ENCODE measurements around the gene GJB3.
"Not testable (repeated sequence)": the region's sequence is repeated elsewhere in the genome, so short reads cannot be mapped to it uniquely, and the experiment has no call there.

Gene GJB3

GRCh38 chr1:34781071-34781843 is at the start of gene GJB3:
GJB3 (plus strand) TSS chr1:34781214; CDS start chr1:34784763, 3,549 bp downstream.
- peaks cover 19 to 44% of the 10 kb centered on the region in 2 donors for H3K27me3 ChIP-seq (ENCODE audit: control insufficient read depth in 1 of 2, insufficient read depth in 2 of 2, low read length in 2 of 2)
- no peaks in the 10 kb centered on the region for H3K4me1 ChIP-seq (ENCODE audit: insufficient read depth, low read length)
- H3K4me3 ChIP-seq (ENCODE audit: low read depth in 1 of 2, low read length in 2 of 2) = no peak within 1 kb of the TSS

GRCh38 chr1:34732831-34733230 is 48.2 kb upstream of the GJB3 start:
- H3K27me3 ChIP-seq (ENCODE audit: control insufficient read depth in 1 of 2, insufficient read depth in 2 of 2, low read length in 2 of 2) = not testable (repeated sequence)

More at GRCh38 chr1:34781071-34781843, at the start of gene GJB3:
- no peak within 1 kb of the TSS for H3K9ac ChIP-seq (ENCODE audit: low read length)
- no peaks in the 10 kb centered on the region for H3K9me3 ChIP-seq (ENCODE audit: low read length)
- H3K36me3 ChIP-seq (ENCODE audit: insufficient read depth, low read length) = no peaks in the 10 kb centered on the region
- no peak within 1 kb of the TSS for H3K27ac ChIP-seq (ENCODE audit: low read depth, low read length)

GRCh38 chr1:34736692-34737091 is 44.3 kb upstream of the GJB3 start:
- H3K27me3 ChIP-seq (ENCODE audit: control insufficient read depth in 1 of 2, insufficient read depth in 2 of 2, low read length in 2 of 2) = no peaks in the 10 kb centered on the region

More at GRCh38 chr1:34732831-34733230, 48.2 kb upstream of the GJB3 start:
- H3K9me3 ChIP-seq (ENCODE audit: low read length); H3K4me1 ChIP-seq (ENCODE audit: insufficient read depth, low read length); H3K4me3 ChIP-seq (ENCODE audit: low read depth in 1 of 2, low read length in 2 of 2); H3K27ac ChIP-seq (ENCODE audit: low read depth, low read length); H3K36me3 ChIP-seq (ENCODE audit: insufficient read depth, low read length); H3K9ac ChIP-seq (ENCODE audit: low read length): not testable (repeated sequence)

GRCh38 chr1:34737236-34737635 is 43.8 kb upstream of the GJB3 start:
- H3K27me3 ChIP-seq (ENCODE audit: control insufficient read depth in 1 of 2, insufficient read depth in 2 of 2, low read length in 2 of 2); H3K27ac ChIP-seq (ENCODE audit: low read depth, low read length); H3K9ac ChIP-seq (ENCODE audit: low read length); H3K4me3 ChIP-seq (ENCODE audit: low read depth in 1 of 2, low read length in 2 of 2); H3K36me3 ChIP-seq (ENCODE audit: insufficient read depth, low read length); H3K9me3 ChIP-seq (ENCODE audit: low read length); H3K4me1 ChIP-seq (ENCODE audit: insufficient read depth, low read length): not testable (repeated sequence)

More at GRCh38 chr1:34736692-34737091, 44.3 kb upstream of the GJB3 start:
- no peaks in the 10 kb centered on the region for H3K9me3 ChIP-seq (ENCODE audit: low read length)
- H3K36me3 ChIP-seq (ENCODE audit: insufficient read depth, low read length) = no peaks in the 10 kb centered on the region
- no peaks in the 10 kb centered on the region for H3K4me1 ChIP-seq (ENCODE audit: insufficient read depth, low read length)
- no peak overlapping the region for H3K4me3 ChIP-seq (ENCODE audit: low read depth in 1 of 2, low read length in 2 of 2)
- no peak overlapping the region for H3K27ac ChIP-seq (ENCODE audit: low read depth, low read length)
- no peak overlapping the region for H3K9ac ChIP-seq (ENCODE audit: low read length)

GRCh38 chr1:34739613-34740012 is 41.4 kb upstream of the GJB3 start:
- H3K27me3 ChIP-seq (ENCODE audit: control insufficient read depth in 1 of 2, insufficient read depth in 2 of 2, low read length in 2 of 2) = peaks cover 0 to 6% of the 10 kb centered on the region in 2 donors

GRCh38 chr1:34740161-34740868 is 40.7 kb upstream of the GJB3 start:
- no peak overlapping the region for H3K27ac ChIP-seq (ENCODE audit: low read depth, low read length)
- peaks cover 0 to 6% of the 10 kb centered on the region in 2 donors for H3K27me3 ChIP-seq (ENCODE audit: control insufficient read depth in 1 of 2, insufficient read depth in 2 of 2, low read length in 2 of 2)
- H3K36me3 ChIP-seq (ENCODE audit: insufficient read depth, low read length) = no peaks in the 10 kb centered on the region
- no peak overlapping the region for H3K9ac ChIP-seq (ENCODE audit: low read length)
- H3K4me3 ChIP-seq (ENCODE audit: low read depth in 1 of 2, low read length in 2 of 2) = no peak overlapping the region
- no peaks in the 10 kb centered on the region for H3K9me3 ChIP-seq (ENCODE audit: low read length)
- no peaks in the 10 kb centered on the region for H3K4me1 ChIP-seq (ENCODE audit: insufficient read depth, low read length)

More at GRCh38 chr1:34739613-34740012, 41.4 kb upstream of the GJB3 start:
- no peak overlapping the region for H3K9ac ChIP-seq (ENCODE audit: low read length)
- H3K4me3 ChIP-seq (ENCODE audit: low read depth in 1 of 2, low read length in 2 of 2) = no peak overlapping the region
- no peaks in the 10 kb centered on the region for H3K4me1 ChIP-seq (ENCODE audit: insufficient read depth, low read length)
- no peak overlapping the region for H3K27ac ChIP-seq (ENCODE audit: low read depth, low read length)
- no peaks in the 10 kb centered on the region for H3K36me3 ChIP-seq (ENCODE audit: insufficient read depth, low read length)
- no peaks in the 10 kb centered on the region for H3K9me3 ChIP-seq (ENCODE audit: low read length)

- H3K9ac ChIP-seq (ENCODE audit: low read length) = no peak overlapping the region
- peaks cover 0 to 6% of the 10 kb centered on the region in 2 donors for H3K27me3 ChIP-seq (ENCODE audit: control insufficient read depth in 1 of 2, insufficient read depth in 2 of 2, low read length in 2 of 2)
- no peaks in the 10 kb centered on the region for H3K9me3 ChIP-seq (ENCODE audit: low read length)
- H3K4me3 ChIP-seq (ENCODE audit: low read depth in 1 of 2, low read length in 2 of 2) = no peak overlapping the region
- H3K27ac ChIP-seq (ENCODE audit: low read depth, low read length) = no peak overlapping the region
- no peaks in the 10 kb centered on the region for H3K4me1 ChIP-seq (ENCODE audit: insufficient read depth, low read length)
- H3K36me3 ChIP-seq (ENCODE audit: insufficient read depth, low read length) = no peaks in the 10 kb centered on the region
Measured at GRCh38 chr1:34742667-34743270, 38.2 kb upstream of the GJB3 start.

- Histone ChIP-seq H3K9me3 (ENCODE audit: low read length) (no peaks in the 10 kb centered on the region), H3K9ac (ENCODE audit: low read length) (no peak overlapping the region), H3K36me3 (ENCODE audit: insufficient read depth, low read length) (no peaks in the 10 kb centered on the region), H3K4me3 (ENCODE audit: low read depth in 1 of 2, low read length in 2 of 2) (no peak overlapping the region), H3K27ac (ENCODE audit: low read depth, low read length) (no peak overlapping the region), H3K4me1 (ENCODE audit: insufficient read depth, low read length) (no peaks in the 10 kb centered on the region), H3K27me3 (ENCODE audit: control insufficient read depth in 1 of 2, insufficient read depth in 2 of 2, low read length in 2 of 2) (peaks cover 0 to 6% of the 10 kb centered on the region in 2 donors)
Measured at GRCh38 chr1:34743775-34744174, 37.2 kb upstream of the GJB3 start.

GRCh38 chr1:34744851-34745250 is 36.2 kb upstream of the GJB3 start:
- no peaks in the 10 kb centered on the region for H3K9me3 ChIP-seq (ENCODE audit: low read length)
- H3K27ac ChIP-seq (ENCODE audit: low read depth, low read length) = no peak overlapping the region
- no peaks in the 10 kb centered on the region for H3K4me1 ChIP-seq (ENCODE audit: insufficient read depth, low read length)
- H3K27me3 ChIP-seq (ENCODE audit: control insufficient read depth in 1 of 2, insufficient read depth in 2 of 2, low read length in 2 of 2) = peaks cover 0 to 6% of the 10 kb centered on the region in 2 donors
- H3K9ac ChIP-seq (ENCODE audit: low read length) = no peak overlapping the region
- no peak overlapping the region for H3K4me3 ChIP-seq (ENCODE audit: low read depth in 1 of 2, low read length in 2 of 2)
- H3K36me3 ChIP-seq (ENCODE audit: insufficient read depth, low read length) = no peaks in the 10 kb centered on the region

- Histone ChIP-seq H3K9me3 (ENCODE audit: low read length) (no peaks in the 10 kb centered on the region), H3K27ac (ENCODE audit: low read depth, low read length) (no peak overlapping the region), H3K36me3 (ENCODE audit: insufficient read depth, low read length) (no peaks in the 10 kb centered on the region), H3K9ac (ENCODE audit: low read length) (no peak overlapping the region), H3K27me3 (ENCODE audit: control insufficient read depth in 1 of 2, insufficient read depth in 2 of 2, low read length in 2 of 2) (peaks cover 0 to 6% of the 10 kb centered on the region in 2 donors), H3K4me1 (ENCODE audit: insufficient read depth, low read length) (no peaks in the 10 kb centered on the region), H3K4me3 (ENCODE audit: low read depth in 1 of 2, low read length in 2 of 2) (no peak overlapping the region)
Measured at GRCh38 chr1:34745666-34746065, 35.3 kb upstream of the GJB3 start.

GRCh38 chr1:34746101-34746500 is 34.9 kb upstream of the GJB3 start:
- Histone ChIP-seq H3K4me1 (ENCODE audit: insufficient read depth, low read length) (no peaks in the 10 kb centered on the region), H3K9ac (ENCODE audit: low read length) (no peak overlapping the region), H3K27me3 (ENCODE audit: control insufficient read depth in 1 of 2, insufficient read depth in 2 of 2, low read length in 2 of 2) (peaks cover 0 to 6% of the 10 kb centered on the region in 2 donors), H3K36me3 (ENCODE audit: insufficient read depth, low read length) (no peaks in the 10 kb centered on the region), H3K9me3 (ENCODE audit: low read length) (no peaks in the 10 kb centered on the region), H3K4me3 (ENCODE audit: low read depth in 1 of 2, low read length in 2 of 2) (no peak overlapping the region), H3K27ac (ENCODE audit: low read depth, low read length) (no peak overlapping the region)

Data from muscle layer of colon (tissue), 2 donors.